Left hindlimb (tissue), 1 donor: Measurements from ENCODE around the gene P3H1.
"Not testable (repeated sequence)": the region's sequence is repeated elsewhere in the genome, so short reads cannot be mapped to it uniquely, and the experiment has no call there.

Source experiments
- DNase-seq: peaks from one replicate; pipeline ENCODE4 v3.0.0-alpha.2; 2018

Gene P3H1

GRCh38 chr1:42742617-42743316, 24.1 kb downstream of the P3H1 start:
- DNase-seq: no peak

GRCh38 chr1:42742141-42742540, 24.7 kb downstream of the P3H1 start:
- DNase-seq: no peak

- DNase-seq: no peak
These were observed 25.1 kb downstream of the P3H1 start for GRCh38 chr1:42741706-42742105.

- DNase-seq: no peak
These were observed 25.8 kb downstream of the P3H1 start for GRCh38 chr1:42740851-42741580.

- DNase-seq: no peak
These were observed 26.8 kb downstream of the P3H1 start, which contains the start of gene CLDN19 for GRCh38 chr1:42739753-42740700. CLDN19 (minus strand) TSS chr1:42740236; CDS start chr1:42740063, 173 bp downstream.

- DNase-seq: no peak
These were observed 28.1 kb downstream of the P3H1 start for GRCh38 chr1:42738678-42739226.

- no peak for DNase-seq
These were observed 28.7 kb downstream of the P3H1 start for GRCh38 chr1:42737986-42738677.

- DNase-seq: no peak
These were observed 29.6 kb downstream of the P3H1 start for GRCh38 chr1:42737257-42737656.

GRCh38 chr1:42736571-42737200, 30.1 kb downstream of the P3H1 start:
- DNase-seq: no peak

- DNase-seq: no peak
These were observed 30.7 kb downstream of the P3H1 start for GRCh38 chr1:42736152-42736551.

GRCh38 chr1:42735477-42736105, 31.2 kb downstream of the P3H1 start:
- no peak for DNase-seq

GRCh38 chr1:42735056-42735455, 31.8 kb downstream of the P3H1 start:
- no peak for DNase-seq

GRCh38 chr1:42734201-42735035, 32.4 kb downstream of the P3H1 start:
- no peak for DNase-seq

- no peak for DNase-seq
These were observed 33.2 kb downstream of the P3H1 start for GRCh38 chr1:42733415-42734200.

GRCh38 chr1:42732126-42732680, 34.6 kb downstream of the P3H1 start:
- no peak for DNase-seq

GRCh38 chr1:42731585-42731984, 35.2 kb downstream of the P3H1 start:
- DNase-seq: no peak

- DNase-seq: no peak
These were observed 35.8 kb downstream of the P3H1 start for GRCh38 chr1:42730988-42731387.

GRCh38 chr1:42730002-42730401, 36.8 kb downstream of the P3H1 start:
- no peak for DNase-seq

- DNase-seq: not testable (repeated sequence)
These were observed 41.0 kb downstream of the P3H1 start for GRCh38 chr1:42725820-42726219.
